Amygdala (tissue), 56 donors: ENCODE data around the gene C1QTNF12.
A peak's percentile ranks its signal among the peaks of the same experiment; 100 is the strongest.
"Not testable (repeated sequence)": the region's sequence is repeated elsewhere in the genome, so short reads cannot be mapped to it uniquely, and the experiment has no call there.

Experiments used
- DNase-seq, 56 donors: peaks; one replicate each; lab custom pipeline; 2025; lab: John Stamatoyannopoulos, UW

C1QTNF12 gene

DNA sequence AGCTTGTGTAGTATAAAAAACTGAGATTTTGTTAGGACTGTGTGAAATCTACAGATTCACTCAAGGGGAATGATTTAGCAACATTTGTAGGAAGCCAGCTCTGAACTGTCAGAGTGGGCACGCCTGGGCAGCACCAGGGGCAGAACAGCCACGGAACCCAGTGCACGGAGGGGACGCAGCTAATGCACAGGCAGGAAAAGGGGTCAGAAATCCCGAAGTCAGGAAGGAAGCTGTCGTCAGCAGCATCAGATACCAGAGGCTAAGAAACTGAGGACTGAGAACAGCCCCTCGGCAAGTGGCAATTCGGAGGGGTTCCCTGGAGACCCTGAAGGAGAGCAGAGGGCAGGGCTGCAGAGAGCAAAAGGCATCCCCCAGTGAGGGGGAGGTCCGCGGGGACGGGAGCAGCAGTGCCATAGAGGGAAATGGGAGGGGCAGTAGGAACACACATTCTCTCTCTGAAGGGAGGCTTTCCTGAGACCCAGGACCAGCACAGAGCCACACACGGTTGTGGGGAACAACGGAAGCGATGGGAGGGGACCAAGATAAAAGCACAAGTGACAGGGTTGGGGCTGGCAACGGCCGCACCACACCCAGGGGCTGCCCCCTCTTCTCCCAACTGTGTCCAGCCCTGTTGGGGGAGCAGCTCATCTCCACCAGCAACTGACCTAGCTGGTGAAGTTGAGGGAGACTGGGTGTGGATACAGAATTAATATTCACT lies 14.5 kb upstream of the C1QTNF12 start:
- no peak for DNase-seq

DNA sequence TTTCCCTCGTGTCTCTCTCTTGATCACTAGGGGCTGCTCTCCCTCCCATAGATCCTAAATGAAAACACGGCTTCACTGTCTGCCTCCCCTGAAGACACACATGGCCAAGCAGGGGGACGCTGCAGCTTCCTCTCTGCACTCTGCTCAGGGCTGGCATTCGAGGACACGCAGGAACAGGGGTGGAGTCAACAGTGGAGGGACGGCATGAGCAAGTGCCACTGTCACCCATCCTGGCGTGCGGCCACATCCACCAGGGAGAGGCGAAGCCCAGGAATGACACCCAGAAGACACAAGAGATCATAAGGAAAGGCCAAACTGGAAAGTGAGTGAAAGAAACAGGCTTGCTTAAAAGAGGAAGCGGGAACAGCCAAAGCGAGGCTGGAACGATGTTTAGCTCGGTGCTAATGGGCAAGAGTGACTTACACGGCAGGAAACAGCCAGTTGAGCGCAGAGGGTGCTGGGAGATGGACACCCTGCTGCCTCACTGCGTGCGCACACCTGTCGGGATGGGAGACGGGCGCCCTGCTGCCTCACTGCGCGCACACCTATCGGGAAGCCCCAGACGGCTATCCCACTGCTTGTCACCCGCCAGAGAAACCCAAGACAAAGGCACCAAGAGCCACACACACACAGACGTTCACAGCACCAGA lies 13.6 kb upstream of the C1QTNF12 start:
- DNase-seq: peak in 3 of 56 donors; percentile 11 to 27 (median 24)

DNA sequence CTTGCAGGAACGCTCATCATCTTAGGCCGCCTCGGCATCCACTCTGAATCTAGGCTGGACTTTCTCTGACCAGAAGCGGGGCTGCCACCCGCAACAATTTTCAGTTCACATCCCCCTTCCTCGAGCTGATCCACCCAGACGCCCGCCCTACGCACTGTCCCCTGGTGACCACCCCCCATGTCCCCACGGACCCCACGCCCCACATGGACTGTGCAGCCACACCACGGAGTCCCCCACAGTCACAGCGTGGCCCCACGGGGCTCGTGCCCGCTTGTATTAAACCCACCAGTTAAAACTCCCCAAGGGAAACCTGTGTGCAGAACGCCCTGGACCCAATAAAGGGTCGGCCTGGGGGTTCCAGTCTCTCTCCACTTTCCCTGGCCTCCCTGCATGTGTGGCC lies 13.0 kb upstream of the C1QTNF12 start:
- no peak for DNase-seq

DNA sequence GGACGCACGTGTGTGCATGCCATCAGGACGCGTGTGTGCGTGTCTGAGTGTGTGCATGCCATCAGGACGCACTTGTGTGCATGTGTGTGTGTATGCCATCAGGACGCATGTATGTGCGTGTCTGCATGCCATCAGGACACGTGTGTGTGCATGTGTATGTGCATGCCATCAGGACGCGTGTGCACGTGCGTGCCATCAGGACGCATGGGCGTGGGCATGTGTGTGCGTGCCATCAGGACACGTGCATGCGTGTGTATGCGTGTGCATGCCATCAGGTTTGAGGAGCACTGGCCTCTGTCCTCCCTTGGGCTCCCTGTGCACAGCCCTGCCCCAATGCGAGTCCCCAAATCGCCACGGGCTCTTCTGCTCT lies 12.6 kb upstream of the C1QTNF12 start:
- no peak for DNase-seq

DNA sequence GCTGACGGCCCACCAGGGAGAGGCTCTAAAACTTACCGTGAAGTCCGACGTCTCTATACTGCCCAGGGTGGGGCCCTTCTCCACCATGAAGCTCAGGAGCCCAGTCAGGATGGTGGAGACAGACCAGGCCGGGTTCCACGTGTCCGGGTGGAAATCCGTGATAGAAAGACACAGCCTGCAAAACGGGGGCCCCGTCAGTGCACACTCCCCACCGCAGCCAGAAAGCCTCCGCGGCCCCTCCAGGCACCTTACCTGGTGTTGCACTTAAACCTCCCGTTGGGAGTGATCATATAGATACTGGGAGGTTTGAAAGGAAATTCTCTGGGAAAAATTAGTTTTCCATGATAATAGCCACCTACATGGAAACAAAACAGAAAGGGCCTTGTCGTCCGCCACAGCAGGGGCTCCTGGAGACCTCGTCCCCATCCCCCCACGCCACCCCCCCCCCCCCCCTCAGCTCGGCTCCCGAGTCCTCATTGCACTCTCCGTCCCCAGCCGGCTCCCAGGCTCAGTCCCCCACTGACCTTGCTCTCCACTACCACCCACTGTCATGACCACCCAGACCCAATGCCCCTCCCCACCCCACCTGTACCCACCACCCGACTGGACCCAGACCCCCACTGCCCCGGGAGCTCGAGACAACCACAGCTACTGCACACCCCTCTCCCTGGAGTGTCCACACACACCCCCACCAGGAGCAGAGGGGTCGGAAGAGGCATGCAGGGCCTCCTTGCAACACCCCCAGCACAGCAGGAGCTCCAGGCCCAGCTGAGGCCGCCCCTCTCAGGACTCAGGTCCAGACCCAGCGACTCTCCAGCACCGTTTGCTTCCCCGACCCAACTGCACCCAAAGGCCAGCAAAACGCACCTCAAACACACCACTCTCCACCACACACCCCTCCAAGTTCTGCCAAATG lies 10.7 kb upstream of the C1QTNF12 start:
- DNase-seq: no peak

DNA sequence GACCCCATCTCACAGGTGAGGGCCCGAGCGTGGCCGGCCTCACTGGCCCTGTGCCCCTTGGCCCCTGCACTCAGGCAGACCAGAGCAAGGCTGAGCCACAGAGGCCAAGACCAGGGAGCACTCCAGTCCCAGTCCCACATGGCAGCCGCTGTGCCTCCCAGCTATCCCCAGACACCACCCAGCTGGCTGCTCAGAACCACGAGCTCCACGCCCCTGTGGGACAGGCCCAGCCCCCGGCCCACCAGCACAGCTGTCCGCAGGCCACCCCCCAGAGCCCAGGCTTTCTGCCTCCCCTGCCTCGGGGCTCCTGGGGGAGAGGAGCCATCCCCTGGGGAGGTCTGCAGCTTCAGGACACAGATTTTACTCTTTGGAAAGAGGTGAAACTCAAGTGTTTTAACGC lies 9.1 kb upstream of the C1QTNF12 start:
- no peak for DNase-seq

DNA sequence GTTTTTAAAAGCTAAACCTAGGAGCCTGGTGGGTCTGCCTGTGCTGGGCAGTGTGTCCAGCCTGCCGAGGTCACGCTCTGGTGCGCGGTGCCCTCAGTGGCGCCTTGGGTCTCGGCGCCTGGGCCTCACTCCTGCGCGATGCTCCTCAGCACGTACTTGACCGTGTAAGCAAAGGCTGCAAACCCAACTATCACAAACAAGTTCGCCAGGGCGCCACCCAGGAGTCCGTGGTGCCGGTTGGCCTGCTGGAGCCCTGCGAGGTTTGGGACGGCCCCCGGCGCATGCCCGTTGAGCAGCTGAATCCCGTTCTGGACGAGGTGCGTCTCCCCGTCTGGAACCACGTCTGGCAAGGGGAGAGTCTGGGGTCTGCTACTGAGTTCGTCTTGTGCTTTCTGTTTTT lies 8.6 kb upstream of the C1QTNF12 start:
- DNase-seq: no peak

DNA sequence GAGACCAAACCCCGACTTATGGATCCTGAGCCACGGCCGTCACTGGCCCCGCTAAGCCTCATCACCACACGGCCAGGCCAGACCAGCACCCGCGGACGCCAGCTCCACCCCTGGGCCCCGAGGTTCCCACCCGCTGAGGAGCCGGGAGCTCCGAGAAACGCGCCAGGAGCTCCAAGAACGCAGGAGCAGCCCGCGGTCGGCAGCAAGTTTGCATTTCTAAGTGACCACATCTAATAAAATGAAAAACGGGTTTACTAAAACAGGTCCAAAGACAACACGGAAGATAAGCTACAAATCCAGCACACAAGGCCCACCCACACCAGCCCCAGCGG lies 8.1 kb upstream of the C1QTNF12 start:
- DNase-seq: no peak

DNA sequence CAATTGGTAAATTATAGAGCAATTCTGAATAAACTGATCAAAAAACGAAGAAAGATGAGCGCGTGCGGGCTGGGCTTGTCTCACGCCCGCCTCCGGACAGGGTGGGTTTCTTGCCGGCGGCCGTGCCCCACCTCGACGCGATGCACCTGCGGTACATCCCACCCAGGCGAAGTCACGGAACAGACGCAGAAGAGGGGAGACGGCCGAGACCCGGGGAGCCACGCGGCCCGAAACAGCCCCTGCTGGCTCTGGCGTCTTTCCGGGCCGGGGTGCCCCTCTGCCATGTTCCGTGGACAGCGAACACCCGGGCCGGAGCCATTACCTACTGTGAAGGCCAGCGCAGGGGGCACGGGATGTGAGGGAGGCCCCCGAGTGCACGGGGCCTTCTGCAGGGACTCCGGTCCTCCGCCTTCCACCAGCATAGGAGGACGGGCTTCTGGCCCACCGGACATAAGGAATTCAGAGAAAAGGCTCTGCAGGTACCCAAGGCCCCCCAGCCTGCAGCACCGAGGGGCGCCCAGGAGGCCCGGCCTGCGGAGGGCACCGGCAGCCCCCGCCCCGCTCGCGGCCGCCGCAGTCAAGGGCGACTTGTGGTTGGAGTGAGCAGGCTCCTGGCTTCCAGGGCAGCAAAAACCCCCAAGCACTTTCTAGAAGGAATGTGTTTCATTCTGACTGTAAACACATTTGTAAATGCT lies 7.6 kb upstream of the C1QTNF12 start:
- no peak for DNase-seq

DNA sequence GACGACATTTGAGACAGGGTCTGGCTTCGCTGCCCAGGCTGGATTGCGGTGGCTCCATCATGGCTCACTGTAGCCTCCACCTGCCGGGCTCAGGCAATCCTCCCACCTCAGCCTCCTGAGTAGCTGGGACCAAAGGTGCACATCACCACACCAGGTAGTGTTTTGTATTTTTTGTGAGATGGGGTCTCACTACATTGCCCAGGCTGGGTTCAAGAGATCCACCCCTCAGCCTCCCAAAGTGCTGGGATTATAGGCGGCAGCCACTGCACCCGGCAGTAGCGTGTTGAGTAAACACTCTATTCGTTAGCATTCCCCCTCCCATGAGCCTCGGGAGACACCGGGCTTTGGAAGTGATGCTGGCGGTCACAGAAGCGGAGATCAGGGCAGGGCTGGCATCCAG lies 6.8 kb upstream of the C1QTNF12 start:
- no peak for DNase-seq

DNA sequence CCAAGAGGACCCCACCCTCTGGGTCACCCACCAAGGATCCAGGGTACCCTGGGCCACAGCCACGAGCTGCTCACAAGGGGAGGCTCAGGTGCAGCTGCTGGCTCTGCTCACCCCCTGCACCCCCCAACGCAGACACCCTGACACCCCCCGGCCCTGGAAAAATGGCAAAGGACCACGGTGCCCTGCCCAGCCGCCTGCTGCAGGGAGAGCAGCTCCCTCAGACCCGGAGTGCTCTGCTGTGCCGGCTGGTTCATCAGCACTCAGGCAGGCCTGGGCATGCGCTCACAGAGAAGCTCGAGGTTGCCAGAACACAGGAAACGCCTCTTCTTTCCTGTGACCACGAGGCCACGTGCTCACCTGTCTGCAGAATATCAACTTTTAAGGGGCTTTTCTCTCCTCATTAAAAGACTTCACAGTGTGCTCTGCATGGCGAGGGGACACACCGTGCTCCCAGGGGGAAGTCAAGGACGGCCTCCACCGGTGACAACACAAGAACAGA lies 4.3 kb upstream of the C1QTNF12 start:
- DNase-seq: no peak

DNA sequence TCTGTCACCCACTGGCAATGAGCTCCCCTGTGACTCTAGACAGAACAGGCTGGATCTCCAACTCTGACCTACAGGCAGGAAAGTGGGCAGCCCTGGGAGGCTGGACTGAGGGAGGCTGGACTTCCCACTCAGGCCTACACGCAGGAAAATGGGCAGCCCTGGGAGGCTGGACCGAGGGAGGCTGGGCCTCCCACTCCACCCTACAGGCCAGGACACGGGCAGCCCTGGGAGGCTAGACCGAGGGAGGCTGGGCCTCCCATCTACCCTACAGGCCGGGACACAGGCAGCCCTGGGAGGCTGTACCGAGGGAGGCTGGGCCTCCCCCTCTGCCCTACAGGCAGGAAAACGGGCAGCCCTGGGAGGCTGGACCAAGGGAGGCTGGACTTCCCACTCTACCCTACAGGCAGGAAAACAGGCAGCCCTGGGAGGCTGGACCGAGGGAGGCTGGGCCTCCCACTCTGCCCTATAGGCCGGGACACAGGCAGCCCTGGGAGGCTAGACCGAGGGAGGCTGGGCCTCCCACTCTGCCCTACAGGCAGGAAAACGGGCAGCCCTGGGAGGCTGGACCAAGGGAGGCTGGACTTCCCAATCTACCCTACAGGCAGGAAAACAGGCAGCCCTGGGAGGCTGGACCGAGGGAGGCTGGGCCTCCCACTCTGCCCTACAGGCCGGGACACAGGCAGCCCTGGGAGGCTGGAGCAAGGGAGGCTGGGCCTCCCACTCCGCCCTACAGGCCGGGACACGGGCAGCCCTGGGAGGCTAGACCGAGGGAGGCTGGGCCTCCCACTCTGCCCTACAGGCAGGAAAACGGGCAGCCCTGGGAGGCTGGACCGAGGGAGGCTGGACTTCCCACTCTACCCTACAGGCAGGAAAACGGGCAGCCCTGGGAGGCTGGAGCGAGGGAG lies 1.7 kb upstream of the C1QTNF12 start:
- DNase-seq: not testable (repeated sequence)

DNA sequence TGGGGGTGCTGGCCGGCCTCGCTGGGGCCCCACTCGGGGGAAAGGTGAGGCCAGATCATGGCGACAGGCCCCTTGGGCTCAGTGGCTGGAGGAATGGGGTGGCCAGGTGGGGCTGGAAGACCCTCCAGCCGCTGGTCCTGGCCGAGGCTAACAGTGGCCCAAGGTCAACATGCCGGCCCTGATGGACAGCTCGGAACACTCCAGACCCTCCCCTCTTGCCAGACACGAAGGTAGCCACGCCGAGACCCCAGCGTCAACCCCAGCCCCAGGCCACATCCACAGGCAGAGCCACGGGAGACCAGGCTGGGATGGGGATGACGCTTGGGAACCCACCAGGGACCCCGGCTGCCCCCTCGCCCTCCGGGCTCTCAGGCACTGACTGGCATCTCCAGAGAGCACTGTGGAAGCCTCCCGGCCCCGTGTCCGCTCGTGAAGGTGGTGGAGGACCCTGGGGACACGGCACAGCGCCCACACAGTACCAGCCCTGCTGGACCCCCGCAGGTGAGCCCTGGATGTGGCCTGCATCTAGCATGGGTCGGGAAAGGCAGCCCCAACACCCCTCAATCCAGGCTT lies 905 bp upstream of the C1QTNF12 start:
- no peak for DNase-seq

DNA sequence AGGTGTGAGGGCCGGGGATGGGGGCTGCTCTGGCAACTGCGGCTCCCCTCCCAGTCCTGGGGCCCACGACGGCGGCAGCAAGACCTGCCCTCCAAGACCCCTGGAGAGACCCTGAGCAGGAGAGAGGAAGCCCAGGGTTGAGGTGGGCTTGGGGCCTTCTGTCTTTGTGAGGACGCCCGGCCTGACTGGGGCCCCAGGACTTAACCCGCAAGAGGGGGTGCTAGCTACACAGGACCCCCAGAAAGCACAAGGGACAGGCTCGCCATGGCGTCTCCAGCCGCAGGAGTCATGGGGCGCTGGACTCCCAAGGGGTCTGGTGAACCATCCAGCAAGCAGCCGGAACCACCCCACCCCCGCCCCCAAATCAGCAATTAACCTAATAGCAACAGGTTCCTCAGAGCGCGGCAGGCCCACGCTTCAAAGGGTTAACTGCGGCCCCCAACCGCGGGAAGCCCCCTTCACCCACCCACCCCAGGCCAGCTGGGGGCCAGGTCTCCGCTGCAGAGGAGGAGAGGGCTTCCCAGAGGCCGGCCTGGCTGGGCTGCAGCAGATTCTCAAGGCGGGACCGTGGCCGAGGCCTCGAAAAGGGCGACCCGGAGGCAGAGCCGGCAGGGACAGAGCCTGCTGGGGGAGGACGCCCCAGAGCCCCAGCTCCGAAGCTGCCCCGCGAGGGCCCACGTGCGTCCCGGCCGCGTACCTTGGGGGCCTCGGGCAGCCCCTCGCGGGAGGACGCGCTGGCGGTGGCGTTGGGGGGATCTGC lies 525 bp downstream of the C1QTNF12 start:
- no peak for DNase-seq

DNA sequence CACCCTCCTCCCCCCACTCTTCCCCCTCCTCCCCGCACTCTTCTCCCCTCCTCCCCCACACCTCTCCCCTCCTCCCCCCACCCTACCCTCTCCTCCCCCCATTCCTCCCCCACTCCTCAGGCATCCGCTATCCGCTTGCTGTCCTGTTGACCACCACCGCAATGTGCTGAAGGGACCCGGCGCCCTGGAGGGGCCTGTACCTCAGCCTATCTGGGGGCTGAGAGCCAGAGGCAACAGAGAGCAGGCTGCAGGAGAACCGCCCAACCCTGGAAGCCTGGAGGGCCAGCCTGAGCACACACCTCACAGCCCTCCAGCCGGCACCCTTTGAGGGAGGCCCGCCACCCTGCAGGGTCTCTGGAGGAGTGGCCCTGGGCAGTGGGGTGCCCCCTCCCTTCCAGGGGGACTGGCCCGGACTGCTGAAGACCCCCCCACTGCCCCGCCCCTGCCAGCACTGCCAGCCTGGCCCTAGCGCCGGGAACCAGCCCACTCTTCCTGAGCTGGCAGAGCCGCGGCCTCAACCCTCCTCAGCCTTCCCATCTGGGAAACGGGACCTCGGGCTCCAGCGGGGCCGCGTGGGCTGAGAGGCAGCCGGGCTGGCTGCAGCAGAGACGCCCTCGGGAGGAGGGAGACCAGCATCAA lies 1.2 kb downstream of the C1QTNF12 start:
- DNase-seq: no peak

DNA sequence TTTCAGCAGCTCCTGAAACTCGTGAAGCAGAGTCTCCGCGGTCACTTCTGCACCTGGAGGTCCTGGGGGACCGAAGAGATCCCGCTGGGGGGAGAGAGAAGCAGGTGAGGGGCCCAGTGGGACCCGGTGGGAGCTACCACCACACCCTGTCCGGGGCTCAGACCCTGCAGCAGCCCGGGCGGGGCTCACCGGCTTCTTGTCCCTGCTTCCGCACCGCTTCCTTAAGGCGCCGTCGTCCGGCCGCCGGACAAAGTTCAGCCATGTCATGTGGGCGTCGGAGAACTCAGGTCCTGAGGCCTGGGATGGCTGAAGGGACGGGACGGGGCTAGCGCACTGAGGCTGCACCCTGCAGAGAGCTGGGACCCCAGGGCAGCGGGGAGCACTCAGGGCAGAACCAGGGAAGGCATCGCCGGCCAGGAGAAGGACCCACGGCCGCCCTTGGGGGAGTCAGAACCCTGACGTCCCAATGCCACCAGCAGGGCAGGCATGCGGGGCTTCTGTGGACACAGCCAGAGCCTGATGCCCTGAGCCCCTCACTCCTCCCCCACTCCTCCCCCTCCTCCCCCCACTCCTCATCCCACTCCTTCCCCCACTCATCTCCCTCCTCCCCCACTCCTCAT lies 2.2 kb downstream of the C1QTNF12 start:
- DNase-seq: no peak

DNA sequence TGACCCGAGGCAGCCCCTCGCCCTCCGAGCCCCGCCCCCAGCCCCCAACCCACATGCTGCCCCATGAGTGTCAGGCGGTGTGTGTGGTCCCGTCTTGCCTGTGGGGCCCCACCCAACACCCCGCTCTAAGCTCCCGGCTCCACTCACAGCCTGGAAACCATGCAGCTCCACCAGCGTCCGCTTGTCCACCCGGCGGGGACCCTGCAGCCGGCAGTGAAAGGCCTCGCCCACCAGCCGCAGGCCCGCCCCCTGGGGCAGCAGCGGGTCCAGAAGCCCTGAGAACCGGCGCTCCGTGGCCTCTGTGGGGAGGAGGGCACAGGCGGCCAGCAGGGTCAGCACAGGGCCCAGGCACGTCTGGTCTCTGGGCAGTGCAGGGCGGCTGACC lies 2.7 kb downstream of the C1QTNF12 start:
- no peak for DNase-seq

DNA sequence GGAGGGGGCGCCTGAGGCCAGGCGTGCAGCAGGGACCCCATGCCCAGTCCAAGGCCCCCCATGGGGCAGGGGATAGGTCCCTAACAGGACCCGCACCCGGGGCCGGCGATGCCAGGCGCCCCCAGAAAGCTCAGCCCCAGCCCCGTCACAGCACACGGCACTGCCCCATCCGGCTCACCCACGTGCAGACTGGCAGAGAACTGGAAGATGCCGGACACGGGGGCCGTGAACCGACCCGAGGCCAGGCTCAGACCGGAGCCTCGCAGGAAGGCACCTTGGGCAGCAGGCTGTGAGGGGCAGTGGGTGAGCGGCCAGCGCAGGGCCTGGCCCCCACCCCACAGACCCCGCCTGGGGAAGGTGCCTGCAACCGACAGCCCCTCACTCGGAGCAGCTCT lies 3.3 kb downstream of the C1QTNF12 start:
- DNase-seq: no peak
